ENCODE results near the gene RTP4.

DNA sequence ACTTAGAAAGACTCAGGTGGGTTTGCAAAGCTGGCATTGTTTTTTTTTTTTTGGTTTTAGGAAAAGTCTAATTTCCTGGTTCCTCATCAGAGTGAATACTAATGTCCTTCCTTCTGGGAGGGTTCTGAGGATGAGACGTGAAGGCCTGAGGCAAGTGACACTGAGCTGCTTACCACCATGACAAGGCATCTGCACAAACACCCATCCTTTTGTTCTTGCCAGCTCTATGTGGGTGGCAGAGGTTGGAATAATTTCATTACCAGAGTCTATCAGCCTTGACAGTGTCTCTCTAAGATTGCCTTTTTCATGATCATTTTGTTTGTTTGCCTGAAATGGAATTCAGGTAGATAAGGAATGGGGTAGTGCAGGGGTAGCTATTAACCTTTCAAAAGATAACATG, 17.1 kb downstream of the RTP4 start:
- TF ChIP-seq EZH2 (IDR thresholded peaks at IDR 0.05), result no peak
- no peak for TF ChIP-seq POLR2AphosphoS5 (IDR thresholded peaks at IDR 0.05; ENCODE audit: borderline replicate concordance, low read depth, low read length)
- no peak for TF ChIP-seq FOXP2 (optimal IDR thresholded peaks at IDR 0.05; ENCODE audit: control extremely low read depth, extremely low read length, insufficient read depth)
